Measurements from ENCODE around the gene ZBTB22. TPM values are rescaled to one million over a fixed set of nuclear protein-coding genes. Genes with fewer than 3 reads are reported as not detected.

ZBTB22 gene
- total RNA-seq, 1 experiment from 2014 or later, result 11.7 TPM

GRCh38 chr6:33304216-33304615, 13.3 kb downstream of the ZBTB22 start (continued):
- TF ChIP-seq ATF3 (IDR thresholded peaks at IDR 0.05), result no peak

- H3K27me3 ChIP-seq (ENCODE audit: insufficient read depth, low read length), result no peaks in the 10 kb centered on the region
- TF ChIP-seq SIN3A (IDR thresholded peaks at IDR 0.05; ENCODE audit: low read depth), result no peak
- TF ChIP-seq MAX (IDR thresholded peaks at IDR 0.05), result no peak
- no peak for TF ChIP-seq EGR1 (IDR thresholded peaks at IDR 0.05; ENCODE audit: low read depth)
- TF ChIP-seq POLR2A (IDR thresholded peaks at IDR 0.05; ENCODE audit: borderline replicate concordance, extremely low read depth, insufficient read depth, insufficient read length), result no peak
- no peak for TF ChIP-seq CTCF (IDR thresholded peaks at IDR 0.05 in 2 of 3, conservative IDR thresholded peaks at IDR 0.05 in 1 of 3; ENCODE audit: borderline replicate concordance in 1 of 3, insufficient read depth in 1 of 3, low read depth in 2 of 3, low read length in 2 of 3)
- POLR2A ChIA-PET, result interaction anchor here (1.0 kb wide), 1 partner anchor 9 kb away, joined by 3 read pairs; no protein-coding TSS in a partner anchor
- RAD21 ChIA-PET (ENCODE audit: low non-redundant PET in 1 of 2, low total read pairs in 2 of 2, uncharacterized antibody in 2 of 2, unreplicated experiment in 2 of 2), result no interaction called here
- CTCF ChIA-PET, result no interaction called here
- no peaks in the 10 kb centered on the region for H3K9me2 ChIP-seq (ENCODE audit: insufficient read depth)
- H3K4me2 ChIP-seq (ENCODE audit: low read length), result no peak overlapping the region
- no peak overlapping the region for H3K4me3 ChIP-seq (replicated peaks in 1 of 2; ENCODE audit: low read depth in 1 of 2, low read length in 2 of 2)
- peaks cover 21% of the 10 kb centered on the region for H3K79me2 ChIP-seq (ENCODE audit: insufficient read depth, low read length)
- H3K36me3 ChIP-seq (ENCODE audit: control insufficient read depth in 1 of 2, insufficient read depth in 2 of 2, low read length in 2 of 2), result peaks cover 9 to 11% of the 10 kb centered on the region in 2 experiments; a peak in 3 of 4 replicates
- no peak overlapping the region for H3K27ac ChIP-seq (ENCODE audit: low read depth, low read length)
- no peak for DNase-seq (ENCODE audit: low read depth, low spot score)
- peaks cover 4 to 23% of the 10 kb centered on the region in 2 experiments; a peak in 3 of 4 replicates for H3K4me1 ChIP-seq (ENCODE audit: control insufficient read depth in 1 of 2, insufficient read depth in 2 of 2, low read length in 2 of 2)
- no peaks in the 10 kb centered on the region for H4K20me1 ChIP-seq (ENCODE audit: insufficient read depth)
- BruUV-seq (replicated peaks), result no TSS peak
- intact Hi-C loops (cut with micrococcal nuclease), result no loop called here
- H2AFZ ChIP-seq (ENCODE audit: low read depth, low read length, poor library complexity, severe bottlenecking), result no peak overlapping the region
- H3K9ac ChIP-seq (ENCODE audit: low read length), result no peak overlapping the region
- no peak for ATAC-seq
- H3K9me3 ChIP-seq (ENCODE audit: control insufficient read depth in 1 of 2, insufficient read depth in 1 of 2, low read depth in 1 of 2, low read length in 2 of 2), result no peaks in the 10 kb centered on the region
Measured at GRCh38 chr6:33301877-33302276, 15.7 kb downstream of the ZBTB22 start.
